GM12801 (cell line): ENCODE data around the gene ST6GAL1.

Experiments used
- TF ChIP-seq, protein P1 (sequence below): IDR thresholded peaks from one replicate; pipeline ENCODE4 v1.5.1; 2011; ENCODE audit warnings: control low read depth; ENCODE audit not compliant: insufficient read length; ENCODE audit errors: extremely low read depth

Gene ST6GAL1

DNA sequence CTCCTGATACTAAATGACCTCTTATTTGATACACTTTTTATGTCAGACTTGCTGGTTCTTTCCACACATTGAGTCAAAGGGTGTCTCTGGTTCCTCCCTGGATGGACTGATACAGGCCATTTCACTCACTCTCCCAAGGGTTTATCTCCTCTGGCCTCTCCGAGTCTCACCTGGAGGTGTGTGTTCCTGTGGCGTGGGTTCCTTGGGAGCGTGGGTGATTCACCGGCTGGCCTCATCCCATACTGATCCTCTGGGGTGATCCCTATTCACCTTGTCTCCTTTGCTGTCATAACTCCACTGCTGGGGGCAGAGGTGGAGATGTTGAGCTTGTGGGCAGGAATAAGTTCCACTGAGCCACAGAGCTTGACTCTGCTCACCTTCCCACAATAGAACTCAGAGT, 61.1 kb downstream of the ST6GAL1 start:
- TF ChIP-seq, protein P1, sequence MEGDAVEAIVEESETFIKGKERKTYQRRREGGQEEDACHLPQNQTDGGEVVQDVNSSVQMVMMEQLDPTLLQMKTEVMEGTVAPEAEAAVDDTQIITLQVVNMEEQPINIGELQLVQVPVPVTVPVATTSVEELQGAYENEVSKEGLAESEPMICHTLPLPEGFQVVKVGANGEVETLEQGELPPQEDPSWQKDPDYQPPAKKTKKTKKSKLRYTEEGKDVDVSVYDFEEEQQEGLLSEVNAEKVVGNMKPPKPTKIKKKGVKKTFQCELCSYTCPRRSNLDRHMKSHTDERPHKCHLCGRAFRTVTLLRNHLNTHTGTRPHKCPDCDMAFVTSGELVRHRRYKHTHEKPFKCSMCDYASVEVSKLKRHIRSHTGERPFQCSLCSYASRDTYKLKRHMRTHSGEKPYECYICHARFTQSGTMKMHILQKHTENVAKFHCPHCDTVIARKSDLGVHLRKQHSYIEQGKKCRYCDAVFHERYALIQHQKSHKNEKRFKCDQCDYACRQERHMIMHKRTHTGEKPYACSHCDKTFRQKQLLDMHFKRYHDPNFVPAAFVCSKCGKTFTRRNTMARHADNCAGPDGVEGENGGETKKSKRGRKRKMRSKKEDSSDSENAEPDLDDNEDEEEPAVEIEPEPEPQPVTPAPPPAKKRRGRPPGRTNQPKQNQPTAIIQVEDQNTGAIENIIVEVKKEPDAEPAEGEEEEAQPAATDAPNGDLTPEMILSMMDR: no peak

DNA sequence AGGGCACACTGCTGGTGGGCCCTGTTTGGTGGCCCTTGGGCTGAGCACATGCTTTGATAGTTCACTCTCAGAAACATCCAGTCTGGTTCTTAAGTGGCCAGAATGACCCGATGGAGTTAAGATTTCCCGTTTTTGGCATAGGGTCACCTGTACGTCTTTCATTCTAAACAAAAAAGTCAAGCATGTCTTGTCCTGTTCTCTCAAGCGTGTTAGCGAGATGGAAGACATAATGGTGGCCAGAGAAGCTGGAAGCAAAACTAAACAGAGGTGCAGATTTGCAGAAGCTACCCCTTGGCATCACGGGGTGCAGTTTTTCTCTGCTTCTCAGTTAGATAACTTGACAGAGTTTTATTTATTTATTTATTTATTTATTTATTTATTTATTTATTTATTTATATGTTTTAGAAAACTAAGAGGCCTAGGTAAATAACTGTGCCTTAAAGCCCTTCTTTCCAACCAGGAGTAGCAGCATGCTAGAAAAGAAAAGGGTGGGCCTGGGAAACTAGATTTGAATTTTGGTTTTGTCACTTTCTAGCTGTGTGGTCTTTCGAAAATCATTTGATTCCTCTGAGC, 63.0 kb downstream of the ST6GAL1 start:
- TF ChIP-seq, protein P1: no peak

DNA sequence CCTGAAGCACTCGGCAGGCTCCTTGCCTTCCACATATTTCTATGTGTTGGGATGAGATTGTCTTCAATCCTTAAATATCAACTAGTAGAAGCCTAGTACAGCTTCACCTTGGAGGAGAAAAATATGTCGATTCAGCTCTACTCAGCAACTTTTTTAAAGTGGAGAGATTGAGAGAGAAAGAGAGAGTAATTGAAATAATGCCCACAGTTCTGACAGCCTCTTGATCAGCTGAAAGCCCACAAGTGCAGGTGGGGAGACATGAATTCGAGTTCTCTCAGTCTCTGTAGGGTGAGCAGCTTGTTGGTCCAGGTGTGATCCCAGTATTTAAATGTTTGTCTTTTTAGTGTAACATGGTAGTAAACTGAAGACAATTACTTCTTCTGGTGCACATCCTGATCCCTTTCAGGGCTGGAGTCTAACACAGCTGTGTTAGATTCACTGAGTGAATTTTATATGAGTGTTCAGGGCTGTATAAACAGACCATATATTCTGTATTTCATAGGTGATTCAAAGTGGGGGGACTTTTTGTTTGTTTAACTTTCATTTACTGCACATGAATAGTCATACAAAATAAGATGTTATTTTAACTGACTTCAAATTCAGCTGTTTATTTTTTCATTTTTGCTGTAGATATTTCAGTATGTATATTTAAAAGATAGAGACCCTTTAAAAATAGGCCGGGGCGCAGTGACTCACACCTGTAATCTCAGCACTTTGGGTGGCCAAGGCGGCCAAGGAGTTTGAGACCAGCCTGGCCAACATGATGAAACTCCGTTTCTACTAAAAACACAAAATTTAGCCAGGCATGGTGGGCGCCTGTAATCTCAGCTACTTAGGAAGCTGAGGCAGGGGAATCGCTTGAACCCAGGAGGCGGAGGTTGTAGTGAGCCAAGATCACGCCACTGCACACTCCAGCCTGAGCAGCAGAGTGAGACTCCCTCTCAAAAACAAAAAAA, 64.0 kb downstream of the ST6GAL1 start:
- TF ChIP-seq, protein P1: no peak

DNA sequence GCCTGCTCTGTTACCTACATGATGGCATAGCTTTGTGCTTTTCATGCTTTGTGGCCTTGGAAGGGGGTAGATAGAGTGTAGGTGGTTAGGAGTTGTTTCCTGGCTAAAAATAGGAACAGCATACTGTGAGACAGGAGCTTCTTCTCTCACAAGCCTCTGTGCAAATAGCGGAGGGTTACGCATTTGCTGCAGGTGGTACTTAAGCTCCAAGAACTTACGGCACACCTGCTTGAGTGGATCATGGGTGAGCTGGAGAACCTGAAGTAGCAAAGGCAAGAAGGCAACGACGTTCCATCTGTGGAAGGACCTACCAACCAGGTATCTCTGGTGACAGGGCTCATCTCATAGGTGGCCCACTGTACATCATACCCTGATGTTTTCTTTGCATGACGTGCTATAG, 66.0 kb downstream of the ST6GAL1 start:
- TF ChIP-seq, protein P1: no peak

DNA sequence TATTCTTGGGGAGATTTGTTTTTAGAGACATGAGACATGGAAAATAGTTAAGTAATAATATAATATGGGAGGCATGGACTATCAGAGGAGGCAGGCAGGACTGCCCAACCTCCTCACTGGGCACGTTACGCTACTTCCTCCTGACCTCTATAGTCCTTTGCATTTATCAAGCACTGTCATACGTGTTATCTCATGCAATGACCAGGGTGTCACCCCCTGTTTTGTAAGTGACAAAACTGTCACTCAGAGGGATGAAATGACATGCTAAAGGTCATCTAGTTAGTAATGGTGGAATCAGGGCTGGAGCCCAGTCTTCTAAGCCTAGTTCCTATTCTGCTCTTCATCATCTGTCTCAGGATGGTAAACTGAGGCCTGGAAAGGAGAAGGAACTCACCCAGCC, 66.7 kb downstream of the ST6GAL1 start:
- TF ChIP-seq, protein P1: no peak

DNA sequence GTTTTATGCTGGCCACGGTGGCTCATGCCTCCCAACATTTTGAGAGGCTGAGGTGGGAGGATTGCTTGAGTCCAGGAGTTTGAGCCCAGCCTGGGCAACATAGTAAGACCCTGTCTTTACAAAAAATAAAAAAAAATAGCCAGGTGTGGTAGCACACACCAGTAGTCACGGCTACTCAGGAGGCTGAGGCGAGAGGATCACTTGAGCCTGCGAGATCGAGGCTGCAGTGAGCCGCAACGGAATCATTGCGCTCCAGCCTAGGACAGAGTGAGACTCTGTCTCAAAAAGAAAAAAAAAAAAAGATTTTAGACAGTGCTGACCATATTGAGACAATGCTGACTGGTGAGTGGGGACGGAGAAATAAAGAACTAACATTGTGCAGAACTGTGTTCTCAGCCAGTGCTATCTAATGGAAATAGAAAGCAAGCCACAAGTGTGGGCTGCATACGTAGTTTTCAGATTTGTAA, 67.2 kb downstream of the ST6GAL1 start:
- TF ChIP-seq, protein P1: no peak

DNA sequence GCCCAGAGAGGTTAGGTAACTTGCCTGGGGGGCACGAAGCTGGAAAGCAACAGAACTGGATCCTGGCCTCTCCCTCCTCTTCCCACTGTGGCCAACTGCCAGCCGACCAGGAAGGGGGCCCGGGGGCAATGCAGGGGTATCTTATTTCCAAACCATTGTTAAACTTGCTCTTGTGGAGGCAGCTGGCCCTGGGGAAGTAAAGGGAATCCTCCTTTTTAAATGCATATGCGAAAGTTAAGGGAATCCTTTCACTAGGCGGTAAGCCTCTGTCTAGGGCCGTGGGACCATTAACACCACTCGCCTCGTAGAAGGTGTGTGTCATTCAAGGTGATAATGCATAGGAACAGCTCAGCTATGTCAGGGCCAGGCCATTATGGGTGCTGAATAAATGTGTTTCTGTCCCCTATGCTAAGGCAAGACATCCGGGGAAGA, 68.6 kb downstream of the ST6GAL1 start:
- TF ChIP-seq, protein P1: no peak
